HG03558 (cell line): ENCODE measurements around the gene RDH14.

Experiments used
- ATAC-seq: cut with Tn5 transposase; IDR thresholded peaks from one replicate; pipeline ENCODE4 v1.9.1; 2021; ENCODE audit warnings: moderate number of reproducible peaks; ENCODE audit not compliant: unreplicated experiment; ENCODE audit errors: extremely low read depth

RDH14 gene

DNA sequence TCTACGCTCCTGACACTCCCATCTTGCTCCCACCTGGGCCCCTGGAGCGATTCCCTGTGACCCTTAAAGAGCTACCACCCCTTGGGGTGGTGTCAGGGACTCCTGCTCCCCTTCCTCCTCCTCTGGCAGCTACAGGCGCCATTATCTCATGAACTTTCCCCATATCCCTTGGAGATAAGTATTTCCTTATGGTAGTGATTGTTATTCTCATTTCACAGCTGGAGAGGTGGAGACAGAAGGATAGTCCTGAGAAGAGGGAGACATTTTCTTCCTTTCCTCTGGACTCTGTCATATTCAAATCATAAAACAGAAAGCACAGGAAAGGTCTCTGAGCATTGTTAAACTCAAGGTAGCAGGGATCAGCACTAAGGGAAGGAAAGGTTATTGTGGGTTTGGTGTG lies 34.6 kb downstream of the RDH14 start:
- ATAC-seq = no peak

DNA sequence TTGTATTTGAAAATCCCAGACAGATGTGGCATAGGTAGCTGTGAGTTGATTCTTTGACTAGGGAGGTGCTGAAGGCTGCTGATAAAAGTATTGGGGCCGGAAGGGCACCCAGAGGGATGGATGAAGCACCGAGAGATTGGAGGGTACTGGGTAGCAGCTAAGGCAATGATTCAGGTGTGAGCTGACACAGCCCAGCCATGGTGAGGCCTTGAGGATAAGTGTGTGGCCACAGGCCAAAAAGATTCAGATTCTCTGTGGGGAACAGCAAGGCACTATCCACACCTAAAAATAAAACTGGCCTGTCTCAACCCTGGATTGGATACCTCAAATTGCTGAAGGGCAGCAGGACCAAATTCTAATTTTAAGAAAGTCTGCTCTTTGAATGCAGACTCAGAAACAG lies 35.2 kb downstream of the RDH14 start:
- no peak for ATAC-seq

GRCh38 chr2:18522484-18523146 lies 37.8 kb downstream of the RDH14 start:
- ATAC-seq = no peak

GRCh38 chr2:18520451-18521425 lies 39.7 kb downstream of the RDH14 start:
- no peak for ATAC-seq

GRCh38 chr2:18519914-18520450 lies 40.5 kb downstream of the RDH14 start:
- ATAC-seq = no peak

DNA sequence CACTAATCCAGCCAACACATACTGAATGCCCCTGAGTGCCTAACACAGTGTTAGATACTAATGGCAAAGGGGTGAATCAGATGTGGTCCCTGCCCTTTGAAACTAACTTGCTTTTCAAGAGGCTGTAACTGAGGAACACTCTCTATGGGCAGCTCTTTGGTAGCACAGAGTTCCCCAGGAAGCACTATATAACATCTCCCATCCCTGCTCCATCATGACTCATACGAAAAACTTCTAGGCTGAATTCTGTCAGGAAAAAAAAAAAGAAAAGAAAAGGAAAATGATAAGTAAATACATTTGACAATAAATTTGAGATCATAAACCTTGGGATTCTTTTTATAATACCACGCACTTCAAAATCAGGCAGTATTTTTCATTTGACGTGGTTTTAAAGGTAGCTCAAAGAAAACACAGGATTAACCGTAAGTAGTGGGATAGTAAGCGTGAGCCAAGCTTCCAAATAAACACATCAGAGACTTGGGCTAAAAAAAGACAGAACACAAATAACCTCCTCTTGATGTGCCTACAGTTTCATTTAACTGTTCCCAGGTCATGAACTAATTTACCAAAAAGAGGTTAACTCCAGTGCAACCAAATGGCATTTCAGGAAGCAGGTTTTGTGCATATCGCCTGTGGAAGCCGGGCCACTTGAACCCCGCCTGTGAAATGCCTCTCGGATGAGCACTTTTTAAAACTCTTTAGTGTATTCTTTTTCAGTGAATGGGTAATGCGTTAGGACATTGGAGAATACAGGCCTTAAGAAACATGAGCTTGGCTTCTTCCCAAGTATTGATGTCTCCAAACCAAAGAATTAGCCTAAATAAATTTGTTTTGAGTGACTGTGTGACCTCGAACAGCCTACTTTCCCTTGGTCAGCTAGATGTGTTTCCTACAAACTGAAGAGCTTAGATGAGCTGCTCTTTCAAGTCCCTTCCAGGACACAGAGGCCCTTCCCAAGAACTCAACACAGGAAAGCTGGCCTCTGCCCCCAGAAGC lies 42.0 kb downstream of the RDH14 start:
- no peak for ATAC-seq

- no peak for ATAC-seq
Measured at GRCh38 chr2:18517386-18517785, 43.1 kb downstream of the RDH14 start.

GRCh38 chr2:18516112-18516511 lies 44.3 kb downstream of the RDH14 start:
- no peak for ATAC-seq

DNA sequence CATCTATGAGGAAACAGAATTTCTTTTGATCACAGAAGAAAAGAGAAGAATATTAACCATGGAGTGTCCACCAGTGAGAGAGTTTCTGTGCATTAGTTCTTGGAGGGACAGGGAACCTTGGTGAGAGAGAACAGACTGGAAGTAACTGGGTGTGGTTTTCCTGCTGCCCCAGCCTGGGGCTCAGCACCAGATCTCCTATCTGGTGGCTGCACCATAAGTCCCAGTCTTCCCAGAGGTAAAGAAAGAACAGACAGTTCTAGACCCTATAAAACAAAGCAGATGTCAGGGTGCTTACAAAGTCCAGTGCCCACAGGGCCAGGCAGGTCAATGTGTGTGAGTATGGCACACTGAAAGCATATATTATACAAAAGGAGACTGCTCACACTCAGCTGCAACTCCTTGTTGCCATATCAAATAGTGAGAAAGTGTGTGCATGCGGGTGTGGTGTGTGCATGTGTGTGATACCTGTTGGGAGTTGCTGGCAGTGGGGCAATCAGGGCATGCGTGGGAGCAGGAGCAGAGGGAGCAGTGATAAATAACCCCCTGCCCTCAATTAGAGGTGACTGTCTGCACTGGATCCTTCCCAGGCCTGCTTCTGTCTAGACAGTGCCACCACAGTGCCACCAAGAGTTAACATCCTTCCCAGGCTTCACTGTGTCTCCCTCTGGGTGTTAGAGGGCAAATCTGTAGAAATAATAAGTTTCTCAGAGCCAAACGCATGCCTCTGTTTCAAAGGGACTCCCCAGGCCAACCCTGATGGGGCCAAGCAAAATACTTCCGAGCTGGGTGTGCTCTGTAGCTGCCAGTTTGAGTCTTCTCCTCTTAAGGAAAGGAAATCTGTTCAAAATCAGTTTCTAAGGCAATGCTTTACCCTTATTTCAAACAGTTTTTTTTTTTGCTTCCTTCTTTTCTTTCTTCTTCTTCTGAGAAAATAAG lies 45.7 kb downstream of the RDH14 start:
- ATAC-seq = no peak

DNA sequence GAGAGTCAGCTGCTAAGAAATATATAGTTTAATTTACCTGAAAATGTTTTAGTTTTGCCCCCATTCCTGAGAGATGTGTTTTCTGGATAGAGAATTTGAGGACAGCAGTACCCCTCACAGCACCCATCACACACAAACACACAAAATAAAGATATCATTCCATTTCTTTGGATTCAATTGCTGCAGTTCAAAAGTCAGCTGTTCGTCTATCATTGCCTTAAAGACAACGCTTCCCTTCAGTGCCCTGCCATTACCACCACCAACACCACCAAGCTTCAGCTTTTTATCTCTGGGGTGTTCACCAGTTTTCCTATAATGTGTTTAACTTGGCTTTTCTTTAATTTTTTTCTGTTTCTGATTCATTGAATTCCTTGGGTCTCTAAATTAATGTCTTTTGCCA lies 49.7 kb downstream of the RDH14 start:
- no peak for ATAC-seq

DNA sequence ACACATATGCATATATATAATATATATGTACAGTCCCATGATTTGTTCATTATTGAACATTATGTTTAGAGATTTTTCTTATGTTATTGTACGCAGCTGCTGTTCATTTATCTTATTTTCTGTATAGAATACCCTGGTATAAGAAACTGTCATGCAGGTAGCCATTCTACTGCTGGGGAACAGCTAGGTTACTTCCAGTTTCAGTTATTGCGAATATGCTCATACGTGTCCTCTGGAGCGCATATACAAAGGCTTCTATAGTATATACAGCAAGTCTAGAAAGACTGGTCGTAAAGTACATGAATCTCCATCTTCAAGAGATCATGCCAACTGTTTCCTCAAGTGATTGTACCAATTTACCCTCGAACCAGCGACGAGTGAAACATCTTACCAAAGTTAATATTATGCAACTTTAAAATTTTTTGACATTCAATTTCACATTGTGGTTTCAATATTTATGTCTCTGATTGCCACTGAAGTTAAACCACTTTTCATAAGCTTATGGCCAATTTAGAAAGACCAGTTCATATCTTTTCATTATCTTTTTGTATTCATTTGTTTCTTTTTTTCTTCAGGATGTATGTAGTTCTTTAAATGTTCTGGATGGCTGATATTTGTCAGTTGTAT lies 53.5 kb downstream of the RDH14 start:
- no peak for ATAC-seq

DNA sequence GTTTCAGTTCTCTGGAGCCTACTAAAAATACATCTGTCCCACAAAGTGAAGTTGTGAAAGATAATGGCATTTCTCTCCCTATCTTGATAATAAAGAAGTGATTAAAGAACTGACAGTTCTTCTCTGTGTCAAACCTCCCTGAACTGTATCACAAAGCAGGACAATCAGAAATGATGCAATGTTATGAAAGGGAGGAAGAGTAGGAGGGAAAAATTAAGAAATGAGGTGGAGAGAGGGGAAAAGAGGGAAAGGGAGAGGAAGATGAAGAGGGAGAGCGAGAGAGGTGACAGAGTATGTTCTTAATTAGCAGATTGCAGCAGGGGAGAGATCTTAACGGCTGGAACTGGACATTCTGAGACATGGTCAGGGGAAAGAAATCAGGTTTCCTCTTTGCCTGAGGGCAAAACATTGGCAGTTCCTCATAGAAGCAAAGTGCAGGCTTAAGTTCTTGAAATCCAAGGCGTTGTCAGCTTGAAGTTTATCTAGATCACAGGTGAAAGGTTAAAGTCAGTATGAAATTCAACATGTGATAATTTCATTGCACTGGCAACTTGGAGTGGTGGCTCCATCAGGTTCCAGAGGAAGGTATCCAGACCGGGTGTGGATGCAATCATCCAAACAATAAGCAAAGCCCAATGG lies 54.6 kb downstream of the RDH14 start:
- ATAC-seq = no peak
